Neuron (in vitro differentiated cells): ENCODE data around the gene TIAM2.

Experiments used
- H2AFZ ChIP-seq: one replicate; pipeline ENCODE4 v1.6.1; 2013; ENCODE audit warnings: low read depth, mild to moderate bottlenecking, inconsistent platforms, low read length, moderate library complexity
- H3K27me3 ChIP-seq: one replicate; pipeline ENCODE4 v1.6.1; 2013; ENCODE audit warnings: low read length; ENCODE audit not compliant: insufficient read depth
- H3K36me3 ChIP-seq: one replicate; pipeline ENCODE4 v1.6.1; 2013; ENCODE audit warnings: low read length; ENCODE audit not compliant: insufficient read depth
- H3K4me1 ChIP-seq: one replicate; pipeline ENCODE4 v1.6.1; 2013; ENCODE audit warnings: low read length; ENCODE audit not compliant: insufficient read depth
- H3K4me3 ChIP-seq: 2 replicates; pipeline ENCODE4 v1.5.1; 2013; ENCODE audit warnings: mild to moderate bottlenecking, low read length, moderate library complexity
- H3K9me3 ChIP-seq: one replicate; pipeline ENCODE4 v1.6.1; 2013; ENCODE audit warnings: low read length

TIAM2 gene

DNA sequence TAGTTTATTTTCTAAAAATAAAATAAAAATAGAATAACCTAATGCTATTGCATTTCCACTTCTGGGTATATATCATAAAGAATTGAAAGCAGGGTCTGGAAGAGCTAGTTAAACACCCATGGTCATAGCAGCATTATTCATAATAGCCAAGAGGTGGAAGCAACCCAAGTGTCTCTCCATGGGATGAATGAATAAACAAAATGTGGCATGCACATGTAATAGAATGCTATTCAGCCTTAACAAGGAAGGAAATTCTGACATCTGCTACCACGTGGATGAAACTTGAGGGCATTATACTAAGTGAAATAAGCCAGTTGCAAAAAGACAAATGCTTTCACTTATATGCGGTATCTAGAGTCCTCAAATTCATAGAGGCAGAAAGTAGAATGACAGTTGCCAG is 130.8 kb downstream of the TIAM2 start:
- Histone ChIP-seq H3K4me1 (peaks cover 37% of the 10 kb centered on the region), H3K9me3 (no peaks in the 10 kb centered on the region), H2AFZ (no peak overlapping the region), H3K4me3 (no peak overlapping the region), H3K36me3 (peaks cover 19% of the 10 kb centered on the region), H3K27me3 (no peaks in the 10 kb centered on the region)

DNA sequence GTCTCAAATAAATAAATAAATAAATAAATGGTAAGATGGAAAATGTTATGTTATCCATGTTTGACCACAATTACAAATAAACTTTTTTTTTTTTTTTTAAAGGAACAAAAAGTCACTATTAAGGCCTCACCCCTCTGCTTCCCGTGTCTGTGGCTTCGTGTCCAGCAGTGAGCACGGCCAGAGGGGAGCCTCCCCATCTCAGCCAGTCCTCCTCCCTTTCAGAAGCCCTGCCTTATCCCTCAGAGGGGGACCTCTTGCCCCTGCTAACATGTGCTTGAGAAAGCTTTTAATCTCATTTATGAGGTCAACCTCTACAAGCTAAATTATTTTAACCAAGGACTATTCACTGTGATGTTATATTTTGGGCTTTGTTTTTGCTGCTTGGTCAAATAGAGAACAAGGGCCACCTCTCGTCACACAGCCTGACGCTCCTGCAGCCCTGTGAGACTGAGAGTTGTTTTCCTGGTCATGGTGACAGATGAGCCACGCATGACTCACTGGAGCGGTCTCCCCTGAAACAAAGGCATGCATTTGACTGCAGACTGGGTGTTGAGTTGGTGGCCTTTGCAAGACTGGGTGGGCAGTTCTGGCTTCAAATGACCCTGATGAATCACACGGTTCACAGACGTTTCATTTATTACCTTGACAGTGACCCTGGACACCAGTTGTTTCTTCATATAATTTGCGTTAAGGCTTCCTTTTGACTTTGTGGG is 131.8 kb downstream of the TIAM2 start:
- no peak overlapping the region for H3K4me3 ChIP-seq
- peaks cover 29% of the 10 kb centered on the region for H3K4me1 ChIP-seq
- no peak overlapping the region for H2AFZ ChIP-seq
- no peaks in the 10 kb centered on the region for H3K27me3 ChIP-seq
- H3K36me3 ChIP-seq, result peaks cover 23% of the 10 kb centered on the region
- no peaks in the 10 kb centered on the region for H3K9me3 ChIP-seq

DNA sequence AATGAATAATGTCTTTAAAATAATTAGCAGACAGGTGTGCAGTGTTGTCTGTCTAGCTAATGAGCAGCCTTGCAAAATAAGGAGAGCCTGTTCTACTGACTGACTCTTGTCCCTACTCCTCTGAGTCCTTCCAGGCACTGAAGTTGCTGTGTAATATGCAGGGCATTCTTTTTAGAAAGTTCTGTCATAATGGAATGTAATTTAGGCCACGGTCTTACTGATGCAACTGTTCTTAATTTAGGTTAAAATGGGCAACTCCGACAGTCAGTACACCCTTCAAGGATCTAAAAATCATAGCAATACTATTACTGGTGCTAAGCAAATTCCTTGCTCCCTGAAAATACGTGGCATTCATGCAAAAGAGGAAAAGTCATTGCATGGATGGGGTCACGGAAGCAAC is 133.9 kb downstream of the TIAM2 start:
- Histone ChIP-seq H2AFZ (no peak overlapping the region), H3K4me3 (no peak overlapping the region)

DNA sequence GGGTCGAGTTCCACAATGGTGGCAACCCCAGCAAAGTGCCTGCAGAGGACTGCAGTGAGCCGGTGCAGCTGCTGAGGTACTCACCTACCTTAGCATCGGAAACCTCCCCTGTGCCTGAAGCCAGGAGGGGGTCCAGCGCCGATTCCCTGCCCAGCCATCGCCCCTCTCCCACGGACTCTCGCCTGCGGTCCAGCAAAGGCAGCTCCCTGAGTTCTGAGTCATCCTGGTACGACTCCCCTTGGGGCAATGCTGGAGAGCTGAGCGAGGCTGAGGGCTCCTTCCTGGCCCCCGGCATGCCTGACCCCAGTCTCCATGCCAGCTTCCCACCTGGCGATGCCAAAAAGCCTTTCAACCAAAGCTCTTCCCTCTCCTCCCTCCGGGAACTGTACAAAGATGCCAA is 134.6 kb downstream of the TIAM2 start:
- H3K4me1 ChIP-seq, result peaks cover 10% of the 10 kb centered on the region
- no peaks in the 10 kb centered on the region for H3K27me3 ChIP-seq
- H3K36me3 ChIP-seq, result peaks cover 32% of the 10 kb centered on the region
- no peaks in the 10 kb centered on the region for H3K9me3 ChIP-seq
- H2AFZ ChIP-seq, result no peak overlapping the region
- H3K4me3 ChIP-seq, result no peak overlapping the region

More for the DNA sequence above, 133.9 kb downstream of the TIAM2 start:
- Histone ChIP-seq H3K36me3 (peaks cover 30% of the 10 kb centered on the region), H3K9me3 (no peaks in the 10 kb centered on the region), H3K27me3 (no peaks in the 10 kb centered on the region), H3K4me1 (peaks cover 12% of the 10 kb centered on the region)

DNA sequence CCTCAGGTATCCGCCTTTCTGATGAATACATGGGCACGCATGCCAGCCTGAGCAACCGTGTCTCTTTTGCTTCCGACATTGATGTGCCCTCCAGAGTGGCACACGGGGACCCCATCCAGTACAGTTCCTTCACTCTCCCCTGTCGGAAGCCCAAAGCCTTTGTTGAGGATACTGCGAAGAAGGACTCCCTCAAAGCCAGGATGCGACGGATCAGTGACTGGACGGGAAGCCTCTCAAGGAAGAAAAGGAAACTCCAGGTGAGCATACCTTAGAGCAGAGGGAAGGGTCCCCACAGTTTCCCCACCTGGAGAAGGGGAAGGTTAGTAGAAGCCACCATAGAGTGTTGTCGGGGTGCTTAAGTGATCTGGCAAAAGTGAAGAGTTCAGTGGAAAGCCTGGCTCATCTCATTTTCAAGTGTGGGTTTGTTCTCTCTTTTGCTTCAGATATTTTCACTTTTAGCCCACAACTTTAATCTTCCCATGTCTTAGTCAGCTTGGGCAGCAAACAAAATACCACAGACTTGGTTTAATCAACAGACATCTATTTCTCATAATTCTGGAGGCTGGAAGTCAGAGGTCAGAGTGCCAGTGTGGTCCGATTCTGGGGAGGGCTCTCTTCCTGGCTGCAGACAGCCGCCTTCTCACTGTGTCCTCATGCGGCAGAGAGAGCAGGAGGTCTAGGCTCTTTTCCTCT is 135.2 kb downstream of the TIAM2 start:
- no peak overlapping the region for H3K4me3 ChIP-seq

DNA sequence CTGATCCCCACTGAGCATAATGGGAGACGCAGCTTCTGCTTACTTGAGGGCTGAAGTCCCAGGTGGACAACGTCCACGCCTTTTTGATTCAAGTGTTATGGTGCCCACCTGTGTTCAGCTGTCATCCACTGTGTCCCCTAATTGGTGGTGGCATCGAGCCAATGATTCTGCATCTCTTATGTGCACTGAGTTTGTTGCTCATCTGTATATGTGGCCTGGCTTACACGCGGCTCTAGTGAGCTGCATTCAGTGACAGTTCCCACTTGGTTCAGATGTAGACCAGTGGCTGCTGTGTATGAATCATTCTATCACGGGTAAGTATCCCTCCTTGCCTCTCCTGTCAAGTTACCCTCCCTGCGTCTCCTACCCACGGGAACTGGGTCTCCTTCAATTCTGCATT is 137.5 kb downstream of the TIAM2 start:
- no peak overlapping the region for H3K4me3 ChIP-seq
- H3K9me3 ChIP-seq, result no peaks in the 10 kb centered on the region
- no peak overlapping the region for H2AFZ ChIP-seq
- H3K4me1 ChIP-seq, result peaks cover 2% of the 10 kb centered on the region
- H3K27me3 ChIP-seq, result no peaks in the 10 kb centered on the region
- H3K36me3 ChIP-seq, result peaks cover 44% of the 10 kb centered on the region

More for the DNA sequence above, 135.2 kb downstream of the TIAM2 start:
- Histone ChIP-seq H2AFZ (no peak overlapping the region), H3K4me1 (peaks cover 10% of the 10 kb centered on the region), H3K27me3 (no peaks in the 10 kb centered on the region), H3K36me3 (peaks cover 34% of the 10 kb centered on the region), H3K9me3 (no peaks in the 10 kb centered on the region)

DNA sequence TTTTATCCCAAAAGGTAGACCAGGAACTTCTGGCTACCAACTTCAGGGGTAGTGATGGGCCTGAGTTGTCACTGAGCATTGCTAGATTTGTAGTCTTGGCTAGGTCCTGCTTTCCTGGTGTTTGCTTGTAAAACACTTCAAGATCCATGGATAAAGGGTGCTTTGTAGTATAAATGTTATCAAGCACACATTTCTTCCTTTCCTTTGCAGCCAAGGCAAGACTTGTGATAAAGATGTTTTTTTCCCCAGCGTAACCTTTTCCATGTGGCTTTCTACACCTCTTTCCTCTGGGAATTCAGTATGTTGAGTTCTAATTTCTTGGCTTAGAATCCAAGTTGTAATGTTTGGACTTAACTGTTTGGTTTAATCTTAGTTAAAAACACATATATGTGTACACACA is 145.9 kb downstream of the TIAM2 start:
- Histone ChIP-seq H3K9me3 (no peaks in the 10 kb centered on the region), H3K4me1 (peaks cover 16% of the 10 kb centered on the region), H2AFZ (no peak overlapping the region), H3K36me3 (peaks cover 38% of the 10 kb centered on the region), H3K27me3 (no peaks in the 10 kb centered on the region), H3K4me3 (no peak overlapping the region)

DNA sequence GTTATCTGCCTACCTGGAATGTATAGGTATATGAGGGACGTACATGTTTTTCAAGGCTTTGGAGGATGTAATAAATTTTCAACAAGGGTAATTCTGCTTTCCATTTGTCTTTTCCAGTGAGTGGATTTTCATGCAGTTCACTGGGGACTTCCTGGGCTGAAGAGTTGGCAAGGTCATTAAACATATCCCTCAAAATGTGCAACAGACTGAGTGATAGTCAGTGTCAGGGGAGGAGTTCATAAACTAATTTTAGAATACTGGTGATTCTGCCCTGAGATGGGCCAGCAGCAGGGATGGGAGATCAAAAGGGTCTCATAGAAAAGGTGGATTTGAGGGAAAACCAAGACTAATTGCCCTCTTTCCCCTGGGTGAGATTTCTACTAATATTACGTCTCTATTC is 146.4 kb downstream of the TIAM2 start:
- peaks cover 16% of the 10 kb centered on the region for H3K4me1 ChIP-seq
- no peak overlapping the region for H3K4me3 ChIP-seq
- H3K36me3 ChIP-seq, result peaks cover 38% of the 10 kb centered on the region
- H2AFZ ChIP-seq, result no peak overlapping the region
- no peaks in the 10 kb centered on the region for H3K27me3 ChIP-seq
- H3K9me3 ChIP-seq, result no peaks in the 10 kb centered on the region

DNA sequence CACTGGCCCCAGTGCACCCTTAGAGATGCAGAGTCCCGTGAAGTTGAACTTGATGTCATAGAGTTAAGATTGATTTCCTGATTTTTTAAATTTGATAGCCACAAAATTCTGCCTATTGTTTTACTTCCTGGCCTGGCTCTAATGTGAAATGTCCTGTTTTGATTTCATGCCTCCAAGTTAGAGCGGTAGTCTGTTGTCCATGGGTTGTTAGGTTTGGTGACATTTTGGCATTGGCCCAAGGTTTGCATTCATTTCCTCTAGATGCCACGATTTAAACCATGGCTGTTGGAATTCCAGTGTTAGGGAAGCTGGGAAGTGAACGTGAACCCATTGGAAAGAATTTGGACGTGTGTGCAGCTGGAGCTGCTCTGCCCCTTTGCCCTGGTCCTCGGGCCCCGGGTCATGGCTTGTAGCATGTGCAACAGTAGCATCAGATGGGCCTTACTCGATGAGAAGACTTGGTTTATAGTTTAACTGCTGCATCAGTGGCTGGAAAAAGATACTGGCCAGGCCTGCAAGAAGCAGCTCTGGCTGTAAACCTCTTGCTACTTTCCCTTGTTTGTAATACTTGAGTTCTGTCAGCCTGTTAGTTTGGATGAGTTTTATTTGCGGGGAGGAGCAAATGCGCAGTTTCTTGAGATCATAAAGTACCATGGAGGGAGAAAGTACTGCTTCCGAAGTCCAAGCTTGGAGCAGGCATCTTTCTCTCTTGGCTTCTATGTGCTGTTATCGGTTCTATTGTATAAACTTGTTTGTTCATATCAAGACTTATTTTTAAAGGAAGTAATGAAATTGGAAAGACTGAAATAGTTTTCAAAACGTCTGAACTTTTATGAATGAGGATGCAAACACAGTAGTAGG is 147.3 kb downstream of the TIAM2 start:
- no peak overlapping the region for H3K4me3 ChIP-seq
- peaks cover 16% of the 10 kb centered on the region for H3K4me1 ChIP-seq
- no peak overlapping the region for H2AFZ ChIP-seq
- H3K36me3 ChIP-seq, result peaks cover 31% of the 10 kb centered on the region
- no peaks in the 10 kb centered on the region for H3K9me3 ChIP-seq
- H3K27me3 ChIP-seq, result no peaks in the 10 kb centered on the region

DNA sequence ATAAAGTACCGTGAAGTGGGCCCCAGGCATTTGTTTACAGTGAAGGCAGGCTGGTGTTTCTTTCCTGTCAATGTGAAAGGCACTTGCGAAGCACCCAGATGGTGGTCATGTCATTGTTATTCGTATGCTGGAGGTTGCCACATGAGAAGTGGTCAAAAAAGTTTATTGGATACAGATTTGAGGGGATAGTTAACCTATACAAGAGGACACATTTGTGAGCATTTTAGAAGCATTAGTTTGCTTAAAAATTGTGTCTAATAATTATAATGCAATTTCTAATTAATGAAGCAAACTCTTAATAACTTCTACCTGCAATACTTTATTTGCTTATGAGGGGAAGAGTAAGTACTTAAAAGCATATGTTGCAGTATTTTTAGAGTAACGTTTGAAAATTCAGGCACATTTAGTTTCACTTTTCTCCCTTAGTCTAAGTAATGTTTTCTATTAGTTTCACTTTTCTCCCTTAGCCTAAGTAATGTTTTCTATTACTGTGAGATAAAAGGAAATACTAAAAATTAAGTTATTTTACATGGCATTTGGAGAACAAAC is 148.0 kb downstream of the TIAM2 start:
- Histone ChIP-seq H3K4me1 (peaks cover 16% of the 10 kb centered on the region), H2AFZ (no peak overlapping the region), H3K4me3 (no peak overlapping the region), H3K9me3 (no peaks in the 10 kb centered on the region), H3K36me3 (peaks cover 24% of the 10 kb centered on the region), H3K27me3 (no peaks in the 10 kb centered on the region)

DNA sequence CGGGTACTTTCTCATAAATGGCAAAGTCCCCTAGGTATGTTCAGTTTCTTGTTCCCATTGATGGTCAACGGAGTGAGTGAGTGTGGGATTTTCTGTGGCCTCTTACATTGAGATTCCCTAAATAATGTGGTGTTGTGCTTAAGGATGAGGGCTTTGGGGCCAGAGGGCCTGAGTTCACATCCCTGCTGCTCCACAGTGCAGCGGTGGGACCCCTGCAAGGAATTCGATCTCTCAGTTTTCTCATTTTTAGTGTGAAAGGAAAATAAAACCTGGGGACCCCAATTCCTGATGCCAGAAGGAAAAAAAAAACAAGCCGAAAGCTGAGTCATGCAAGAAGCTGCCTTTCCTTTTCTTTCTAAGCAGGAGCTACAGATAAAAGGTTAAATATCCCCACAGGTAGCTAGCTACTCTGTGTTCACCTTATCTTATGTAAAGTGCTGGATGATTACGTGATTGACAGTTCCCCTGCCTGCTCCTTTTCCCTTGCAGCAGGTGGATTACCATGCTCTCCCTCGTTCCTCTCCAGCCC is 148.5 kb downstream of the TIAM2 start:
- peaks cover 18% of the 10 kb centered on the region for H3K4me1 ChIP-seq
- H2AFZ ChIP-seq, result no peak overlapping the region
- H3K36me3 ChIP-seq, result peaks cover 23% of the 10 kb centered on the region
- no peaks in the 10 kb centered on the region for H3K27me3 ChIP-seq
- no peak overlapping the region for H3K4me3 ChIP-seq
- H3K9me3 ChIP-seq, result no peaks in the 10 kb centered on the region

DNA sequence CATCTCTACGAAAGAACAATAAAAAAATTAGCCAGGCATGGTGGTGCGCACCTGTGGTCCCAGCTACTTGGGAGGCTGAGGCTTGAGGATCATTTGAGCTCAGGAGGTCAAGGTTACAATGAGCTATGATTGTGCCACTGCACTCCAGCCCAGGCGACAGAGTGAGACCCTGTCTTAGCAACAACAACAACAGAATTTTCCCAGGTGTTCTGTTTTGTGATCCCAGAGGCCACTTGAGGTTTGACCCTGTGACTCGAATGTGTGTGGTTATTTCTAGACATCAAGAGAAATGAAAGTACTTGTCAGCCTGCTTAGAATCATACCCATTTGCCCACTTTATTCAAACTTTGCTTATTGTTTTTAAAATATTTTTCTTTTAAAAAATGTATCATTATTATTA is 151.1 kb downstream of the TIAM2 start:
- Histone ChIP-seq H2AFZ (no peak overlapping the region), H3K9me3 (no peaks in the 10 kb centered on the region), H3K27me3 (no peaks in the 10 kb centered on the region), H3K36me3 (peaks cover 23% of the 10 kb centered on the region), H3K4me1 (peaks cover 26% of the 10 kb centered on the region), H3K4me3 (no peak overlapping the region)
